Panc1 (cell line): ENCODE data around the gene CLNK.

Experiments
- POLR2AphosphoS5 ChIP-seq: IDR thresholded peaks from 2 replicates; pipeline ENCODE4 v1.6.1; 2012; ENCODE audit warnings: mild to moderate bottlenecking, low read depth, low read length, moderate library complexity
- SIN3A ChIP-seq: IDR thresholded peaks from 2 replicates; pipeline ENCODE4 v1.6.1; 2012; ENCODE audit warnings: low read depth, mild to moderate bottlenecking, low read length, moderate library complexity, borderline replicate concordance; ENCODE audit not compliant: insufficient read depth
- TF ChIP-seq, protein P1 (sequence below): fragments of 450-650 bp; IDR thresholded peaks from 2 replicates; pipeline ENCODE4 v1.5.1; 2017; ENCODE audit warnings: mild to moderate bottlenecking
- TF ChIP-seq, protein P2 (sequence below), 2 experiments: IDR thresholded peaks; 2 replicates each; pipeline ENCODE4 v1.6.1; 2011 to 2012; ENCODE audit warnings: low read depth in 2 of 2, control low read depth in 1 of 2, low read length in 1 of 2, mild to moderate bottlenecking in 1 of 2, moderate library complexity in 1 of 2; ENCODE audit not compliant: insufficient read depth in 1 of 2

DNA sequence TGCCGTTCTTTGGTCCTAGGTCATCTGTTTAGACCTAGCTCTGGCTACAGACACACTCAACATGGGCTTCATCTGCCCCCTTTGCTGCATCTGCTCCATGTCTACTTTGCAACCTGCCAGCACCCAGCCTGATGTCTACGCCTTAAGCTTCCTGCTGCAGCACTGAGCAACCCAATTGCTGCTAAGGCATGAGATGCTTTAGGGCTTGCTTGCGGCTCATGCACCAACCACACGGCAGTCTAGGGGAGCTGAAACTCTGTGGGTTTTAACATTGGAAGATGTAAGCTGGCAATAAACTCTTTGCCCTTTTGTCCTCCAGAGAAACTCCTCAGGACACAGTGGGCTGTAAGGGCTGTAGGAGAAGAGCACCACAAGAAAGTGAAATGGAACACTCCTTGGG, 11.7 kb upstream of the CLNK start:
- TF ChIP-seq, protein P1, sequence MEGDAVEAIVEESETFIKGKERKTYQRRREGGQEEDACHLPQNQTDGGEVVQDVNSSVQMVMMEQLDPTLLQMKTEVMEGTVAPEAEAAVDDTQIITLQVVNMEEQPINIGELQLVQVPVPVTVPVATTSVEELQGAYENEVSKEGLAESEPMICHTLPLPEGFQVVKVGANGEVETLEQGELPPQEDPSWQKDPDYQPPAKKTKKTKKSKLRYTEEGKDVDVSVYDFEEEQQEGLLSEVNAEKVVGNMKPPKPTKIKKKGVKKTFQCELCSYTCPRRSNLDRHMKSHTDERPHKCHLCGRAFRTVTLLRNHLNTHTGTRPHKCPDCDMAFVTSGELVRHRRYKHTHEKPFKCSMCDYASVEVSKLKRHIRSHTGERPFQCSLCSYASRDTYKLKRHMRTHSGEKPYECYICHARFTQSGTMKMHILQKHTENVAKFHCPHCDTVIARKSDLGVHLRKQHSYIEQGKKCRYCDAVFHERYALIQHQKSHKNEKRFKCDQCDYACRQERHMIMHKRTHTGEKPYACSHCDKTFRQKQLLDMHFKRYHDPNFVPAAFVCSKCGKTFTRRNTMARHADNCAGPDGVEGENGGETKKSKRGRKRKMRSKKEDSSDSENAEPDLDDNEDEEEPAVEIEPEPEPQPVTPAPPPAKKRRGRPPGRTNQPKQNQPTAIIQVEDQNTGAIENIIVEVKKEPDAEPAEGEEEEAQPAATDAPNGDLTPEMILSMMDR: no peak
- TF ChIP-seq, protein P2, sequence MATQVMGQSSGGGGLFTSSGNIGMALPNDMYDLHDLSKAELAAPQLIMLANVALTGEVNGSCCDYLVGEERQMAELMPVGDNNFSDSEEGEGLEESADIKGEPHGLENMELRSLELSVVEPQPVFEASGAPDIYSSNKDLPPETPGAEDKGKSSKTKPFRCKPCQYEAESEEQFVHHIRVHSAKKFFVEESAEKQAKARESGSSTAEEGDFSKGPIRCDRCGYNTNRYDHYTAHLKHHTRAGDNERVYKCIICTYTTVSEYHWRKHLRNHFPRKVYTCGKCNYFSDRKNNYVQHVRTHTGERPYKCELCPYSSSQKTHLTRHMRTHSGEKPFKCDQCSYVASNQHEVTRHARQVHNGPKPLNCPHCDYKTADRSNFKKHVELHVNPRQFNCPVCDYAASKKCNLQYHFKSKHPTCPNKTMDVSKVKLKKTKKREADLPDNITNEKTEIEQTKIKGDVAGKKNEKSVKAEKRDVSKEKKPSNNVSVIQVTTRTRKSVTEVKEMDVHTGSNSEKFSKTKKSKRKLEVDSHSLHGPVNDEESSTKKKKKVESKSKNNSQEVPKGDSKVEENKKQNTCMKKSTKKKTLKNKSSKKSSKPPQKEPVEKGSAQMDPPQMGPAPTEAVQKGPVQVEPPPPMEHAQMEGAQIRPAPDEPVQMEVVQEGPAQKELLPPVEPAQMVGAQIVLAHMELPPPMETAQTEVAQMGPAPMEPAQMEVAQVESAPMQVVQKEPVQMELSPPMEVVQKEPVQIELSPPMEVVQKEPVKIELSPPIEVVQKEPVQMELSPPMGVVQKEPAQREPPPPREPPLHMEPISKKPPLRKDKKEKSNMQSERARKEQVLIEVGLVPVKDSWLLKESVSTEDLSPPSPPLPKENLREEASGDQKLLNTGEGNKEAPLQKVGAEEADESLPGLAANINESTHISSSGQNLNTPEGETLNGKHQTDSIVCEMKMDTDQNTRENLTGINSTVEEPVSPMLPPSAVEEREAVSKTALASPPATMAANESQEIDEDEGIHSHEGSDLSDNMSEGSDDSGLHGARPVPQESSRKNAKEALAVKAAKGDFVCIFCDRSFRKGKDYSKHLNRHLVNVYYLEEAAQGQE (IDR thresholded peaks at IDR 0.05; ENCODE audit: insufficient read depth in 1 of 2, low read depth in 2 of 2, low read length in 1 of 2): no peak
- TF ChIP-seq POLR2AphosphoS5: no peak
- TF ChIP-seq SIN3A: no peak
